ENCODE measurements around the gene DUT.

The DUT gene

DNA sequence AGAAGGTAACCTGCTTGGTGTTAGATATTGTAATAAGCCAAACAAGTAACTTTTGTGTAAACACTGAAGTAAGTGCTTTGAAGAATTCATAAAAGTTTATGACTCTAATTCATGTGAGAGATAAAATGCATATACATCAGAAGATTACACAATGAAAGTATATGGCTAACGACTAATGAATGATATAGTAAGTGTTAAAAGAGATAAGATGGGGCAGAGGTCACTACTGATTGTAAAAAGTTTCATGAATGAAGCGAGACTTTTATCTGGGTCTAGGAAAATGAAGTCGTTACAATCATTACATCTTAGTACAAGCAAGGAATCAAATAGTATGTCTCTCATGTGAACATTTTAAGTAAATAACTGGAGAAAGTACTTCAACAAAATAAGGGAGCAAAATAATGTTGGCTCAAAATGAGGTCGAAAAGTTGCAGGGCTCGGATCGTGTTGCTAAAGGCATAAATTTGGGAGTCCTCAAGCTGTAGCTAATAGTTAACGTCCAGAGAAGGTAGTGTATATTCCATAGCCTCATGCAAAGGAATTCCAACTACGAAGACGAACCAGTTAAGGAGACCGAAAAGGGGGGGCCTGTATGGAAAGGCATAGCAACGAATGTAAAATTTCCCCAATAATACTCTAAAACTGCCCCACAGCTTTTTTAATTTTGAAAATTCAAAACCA is 984 bp upstream of the DUT start:
- DNase-seq, result no peak

DNA sequence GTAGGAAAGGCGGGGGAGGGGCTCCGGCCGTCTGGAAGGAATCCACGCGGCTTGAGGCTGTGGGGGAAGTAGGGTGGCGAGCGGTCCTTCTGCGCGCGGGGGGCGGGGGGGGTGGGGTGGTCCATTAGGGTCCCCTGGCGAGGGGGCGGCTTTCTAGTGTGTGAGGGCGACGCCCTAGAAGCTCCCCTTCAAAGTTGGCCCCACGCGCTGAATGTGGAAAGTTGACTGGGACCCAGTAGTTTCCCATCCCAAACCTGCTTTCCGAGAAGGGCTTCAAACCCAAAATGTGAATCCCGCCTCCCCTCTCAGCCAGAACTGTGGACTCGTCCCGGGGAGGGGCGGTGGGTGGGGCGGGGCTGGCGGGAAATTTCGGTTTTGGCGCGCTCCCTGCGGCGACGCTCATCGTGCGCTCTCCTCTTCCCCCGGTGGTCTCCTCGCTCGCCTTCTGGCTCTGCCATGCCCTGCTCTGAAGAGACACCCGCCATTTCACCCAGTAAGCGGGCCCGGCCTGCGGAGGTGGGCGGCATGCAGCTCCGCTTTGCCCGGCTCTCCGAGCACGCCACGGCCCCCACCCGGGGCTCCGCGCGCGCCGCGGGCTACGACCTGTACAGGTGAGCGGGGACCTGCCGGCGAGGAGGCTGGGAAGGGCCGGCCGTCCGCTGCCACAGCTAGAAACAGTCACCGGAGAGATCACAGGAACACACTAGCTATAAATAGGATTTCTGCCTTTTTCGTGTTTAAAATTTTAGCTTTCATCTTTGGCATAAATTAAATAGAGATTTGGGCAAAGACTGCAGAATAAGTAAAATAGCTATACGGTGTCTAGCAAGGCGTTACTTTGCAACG is 790 bp downstream of the DUT start:
- DNase-seq, result peak; percentile 90

DNA sequence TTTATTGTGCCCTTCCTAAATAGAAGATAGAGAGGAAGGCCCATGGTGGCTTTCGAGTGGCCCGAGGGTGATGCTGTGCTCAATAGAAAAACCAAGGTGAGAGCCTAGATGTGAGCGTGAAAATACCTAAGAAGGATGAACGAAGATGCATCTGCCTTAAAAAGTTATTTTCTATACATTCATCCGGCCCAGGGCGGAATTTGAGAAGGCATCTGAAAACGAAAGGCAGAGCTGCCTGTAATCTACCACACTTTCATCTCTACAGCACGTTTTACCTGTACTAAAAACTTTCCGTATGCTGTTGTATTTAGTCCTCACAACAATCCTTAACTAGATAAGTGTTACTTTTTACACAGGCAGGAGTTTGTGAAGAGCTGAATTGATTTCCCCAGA is 1.4 kb downstream of the DUT start:
- no peak for DNase-seq

DNA sequence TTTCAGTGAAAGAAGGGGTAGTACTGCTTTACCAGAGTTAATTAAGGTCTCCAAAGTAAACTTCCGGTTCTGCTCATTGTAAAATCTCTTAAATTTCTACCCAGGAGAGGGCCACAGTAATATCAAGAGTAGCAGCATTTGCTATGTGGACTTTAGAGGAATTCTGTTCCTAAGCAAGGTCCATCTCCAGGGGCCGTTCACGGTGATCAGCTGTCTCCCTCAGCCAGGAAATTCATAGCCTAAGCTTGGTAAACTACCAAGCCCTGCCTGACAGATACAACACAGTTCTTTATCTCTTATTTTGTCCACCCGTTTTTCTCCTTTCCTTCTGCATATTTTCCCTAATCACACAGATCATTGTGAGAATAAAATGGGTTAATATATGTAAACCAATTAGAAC is 2.3 kb downstream of the DUT start:
- DNase-seq, result no peak

DNA sequence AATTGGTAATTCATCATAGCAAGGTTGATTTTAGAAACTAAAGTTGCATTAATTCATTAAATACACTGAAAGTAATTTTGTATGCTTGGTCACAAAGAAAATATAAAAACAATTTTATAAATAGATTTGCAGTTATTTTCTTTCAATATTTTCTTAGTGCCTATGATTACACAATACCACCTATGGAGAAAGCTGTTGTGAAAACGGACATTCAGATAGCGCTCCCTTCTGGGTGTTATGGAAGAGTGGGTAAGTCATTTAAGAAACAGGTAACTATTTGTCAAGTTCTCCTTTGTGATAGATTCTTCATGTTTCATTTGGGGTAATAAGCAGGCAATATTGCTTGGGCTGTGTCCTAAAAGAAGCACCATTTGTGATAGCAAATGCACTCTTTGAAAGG is 3.0 kb downstream of the DUT start:
- DNase-seq, result no peak

DNA sequence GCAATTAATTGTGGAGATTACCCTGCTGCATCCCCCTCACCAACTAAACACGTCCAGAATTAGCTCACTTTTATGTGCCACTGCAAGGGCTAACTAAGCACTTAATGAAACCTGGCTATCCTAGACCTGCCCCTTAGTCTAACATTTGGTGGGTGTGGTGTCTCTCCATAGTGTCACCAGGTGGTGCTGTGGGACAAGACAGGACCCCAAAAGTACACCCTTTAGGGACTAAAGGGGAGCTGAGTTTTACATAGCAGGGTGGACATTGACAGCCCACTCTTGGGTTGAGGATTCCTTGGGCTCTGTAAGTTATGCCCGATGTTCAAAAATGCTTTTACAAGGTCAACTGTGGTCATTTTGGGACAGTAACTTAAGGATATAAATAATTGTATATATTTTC is 5.7 kb downstream of the DUT start:
- no peak for DNase-seq

DNA sequence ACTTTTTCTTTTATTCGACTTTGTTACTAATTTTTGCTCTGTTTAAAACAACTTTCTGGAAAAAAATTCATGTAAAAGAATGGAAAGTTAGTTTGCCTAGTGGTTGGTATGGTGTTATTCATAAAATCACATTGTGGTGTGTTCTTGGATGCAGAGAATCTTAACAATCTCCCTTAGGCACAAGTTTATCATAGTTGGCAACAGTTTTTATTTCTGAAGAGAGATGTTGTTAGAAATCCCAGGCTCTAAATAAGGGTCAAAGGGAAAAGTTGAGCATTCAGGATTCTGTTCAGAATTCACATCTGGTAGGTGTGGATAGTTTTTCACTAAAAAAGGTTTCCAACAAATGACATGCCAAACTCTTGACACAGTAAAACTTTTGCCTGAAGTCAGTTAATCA is 6.4 kb downstream of the DUT start:
- no peak for DNase-seq

DNA sequence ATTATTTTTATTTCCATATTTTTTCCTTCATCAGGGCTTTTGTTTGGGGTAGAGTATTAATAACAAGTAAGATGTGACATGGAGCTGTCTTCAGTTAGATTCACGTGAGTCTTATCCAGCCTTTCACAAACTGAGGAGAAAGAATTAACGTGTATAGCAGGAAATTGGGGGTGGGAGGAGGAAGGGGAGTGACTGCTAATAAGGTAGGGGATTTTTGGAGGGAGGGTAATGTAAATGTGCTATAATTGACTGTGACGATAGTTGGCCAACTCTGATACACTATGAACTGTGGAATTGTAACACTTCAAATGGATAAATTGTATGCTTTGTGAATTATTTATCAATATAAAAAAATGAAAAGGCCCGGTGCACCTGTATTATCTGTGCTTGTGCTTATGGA is 8.9 kb downstream of the DUT start:
- no peak for DNase-seq

DNA sequence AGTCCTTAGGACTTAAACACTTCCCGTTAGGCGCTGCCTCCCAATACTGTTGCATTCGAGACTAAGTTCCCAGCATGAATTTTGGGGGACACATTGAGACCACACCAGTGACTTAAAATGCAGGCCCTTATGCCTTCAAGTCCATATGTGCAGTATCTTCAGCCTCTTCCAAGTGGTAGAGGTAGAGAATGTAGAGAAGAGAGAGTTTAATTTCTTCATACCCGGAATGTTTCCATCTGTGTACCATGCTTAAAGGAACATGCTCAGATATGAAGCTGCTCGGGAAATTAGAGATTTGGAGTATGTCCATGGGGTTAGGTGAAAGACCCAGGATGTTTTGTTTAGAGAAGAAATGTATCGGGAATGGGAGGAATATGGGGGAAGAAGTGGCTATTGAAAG is 12.6 kb downstream of the DUT start:
- no peak for DNase-seq

DNA sequence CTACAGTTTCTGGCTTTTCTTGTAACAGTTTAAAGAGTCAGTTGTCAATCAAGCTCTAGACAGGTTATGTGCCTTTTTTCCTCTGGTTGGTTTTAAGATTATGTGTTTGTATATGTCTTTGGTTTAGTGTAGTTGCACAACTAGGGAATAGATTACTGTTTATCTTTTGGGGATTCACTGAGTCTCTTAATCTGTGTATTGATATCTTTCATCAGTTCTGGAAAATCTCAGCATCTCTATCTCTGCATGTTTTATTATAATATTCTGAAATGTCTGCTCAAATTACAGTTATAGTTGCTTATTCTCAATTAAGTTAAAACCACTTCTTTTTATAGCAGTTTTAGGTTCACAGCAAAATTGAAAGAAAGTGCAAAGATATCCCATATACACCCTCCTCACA is 14.3 kb downstream of the DUT start:
- no peak for DNase-seq

DNA sequence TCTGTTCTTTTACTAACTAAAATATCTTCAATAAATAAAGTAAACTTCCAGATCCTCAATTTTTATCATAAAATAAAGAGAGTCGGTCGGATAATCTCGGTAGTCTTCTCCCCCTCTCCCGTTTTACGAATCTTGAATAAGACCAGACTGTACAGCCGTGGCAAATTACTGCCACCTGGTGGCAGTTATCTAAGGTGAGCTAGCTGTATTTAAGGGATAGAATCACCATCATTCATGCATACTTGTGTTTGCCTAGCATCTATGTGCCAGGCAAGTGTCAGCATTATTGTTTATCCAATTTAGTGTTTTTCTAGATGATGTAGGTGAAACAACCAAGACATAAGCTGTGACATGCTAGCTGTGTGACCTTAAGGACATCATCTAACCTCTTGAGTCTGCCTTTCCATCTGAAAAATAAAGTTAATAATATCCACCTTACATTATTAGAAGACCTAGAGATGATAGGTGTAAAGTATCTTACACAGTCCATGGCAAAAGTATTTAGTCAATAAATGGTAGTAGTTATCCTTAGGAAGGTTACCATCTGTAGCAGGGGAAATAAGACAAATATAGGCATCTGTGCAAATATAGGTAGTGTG is 21.3 kb downstream of the DUT start:
- peak; percentile 53 for DNase-seq

DNA sequence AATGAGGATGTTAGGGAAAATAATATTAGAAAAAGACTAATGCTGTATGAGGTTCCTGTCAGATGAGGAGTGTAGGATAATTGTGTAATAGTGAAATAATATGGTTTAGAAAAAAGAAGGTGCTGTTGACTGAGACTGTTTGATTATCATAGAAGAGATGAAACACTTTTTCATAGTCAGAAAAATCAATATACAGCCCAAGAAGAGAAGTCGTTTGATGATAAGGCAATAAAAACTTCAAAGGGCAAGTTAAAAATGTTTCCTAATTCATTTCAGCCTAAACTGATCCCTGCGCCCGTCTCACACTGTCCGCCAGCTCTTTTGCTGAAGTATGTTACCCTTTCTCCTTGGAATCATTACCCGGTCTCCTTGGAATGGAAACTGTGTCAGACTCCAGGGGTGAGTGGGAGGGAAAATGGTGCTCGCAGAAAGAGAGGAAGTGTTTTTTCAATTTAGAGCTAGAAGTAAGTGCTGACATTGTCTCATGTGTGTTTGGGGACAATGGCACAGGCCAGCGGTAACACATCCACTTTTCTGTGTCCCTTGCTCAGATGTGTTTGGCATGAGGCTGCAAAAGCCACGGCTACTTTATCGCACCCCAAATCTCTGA is 23.6 kb downstream of the DUT start:
- DNase-seq, result no peak

DNA sequence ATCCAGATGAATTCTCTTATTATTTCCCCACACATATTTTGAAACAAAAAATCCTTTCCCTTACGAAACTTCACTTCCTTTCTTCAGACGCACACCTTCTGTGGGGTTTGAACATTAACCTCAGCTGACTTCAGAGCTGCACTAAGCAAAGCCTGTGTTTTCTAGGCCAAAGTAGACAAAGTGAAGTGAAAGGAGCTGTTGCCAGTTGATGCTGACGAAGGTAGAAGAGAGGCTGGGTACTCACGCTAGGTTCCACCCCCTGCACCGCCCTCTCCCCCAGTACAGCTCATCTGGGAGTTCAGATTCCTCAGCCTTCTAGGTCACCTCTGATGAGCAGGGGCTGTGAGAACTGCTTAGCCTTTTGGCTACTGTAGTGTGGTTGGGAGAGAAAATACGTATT is 24.1 kb downstream of the DUT start:
- DNase-seq, result no peak

DNA sequence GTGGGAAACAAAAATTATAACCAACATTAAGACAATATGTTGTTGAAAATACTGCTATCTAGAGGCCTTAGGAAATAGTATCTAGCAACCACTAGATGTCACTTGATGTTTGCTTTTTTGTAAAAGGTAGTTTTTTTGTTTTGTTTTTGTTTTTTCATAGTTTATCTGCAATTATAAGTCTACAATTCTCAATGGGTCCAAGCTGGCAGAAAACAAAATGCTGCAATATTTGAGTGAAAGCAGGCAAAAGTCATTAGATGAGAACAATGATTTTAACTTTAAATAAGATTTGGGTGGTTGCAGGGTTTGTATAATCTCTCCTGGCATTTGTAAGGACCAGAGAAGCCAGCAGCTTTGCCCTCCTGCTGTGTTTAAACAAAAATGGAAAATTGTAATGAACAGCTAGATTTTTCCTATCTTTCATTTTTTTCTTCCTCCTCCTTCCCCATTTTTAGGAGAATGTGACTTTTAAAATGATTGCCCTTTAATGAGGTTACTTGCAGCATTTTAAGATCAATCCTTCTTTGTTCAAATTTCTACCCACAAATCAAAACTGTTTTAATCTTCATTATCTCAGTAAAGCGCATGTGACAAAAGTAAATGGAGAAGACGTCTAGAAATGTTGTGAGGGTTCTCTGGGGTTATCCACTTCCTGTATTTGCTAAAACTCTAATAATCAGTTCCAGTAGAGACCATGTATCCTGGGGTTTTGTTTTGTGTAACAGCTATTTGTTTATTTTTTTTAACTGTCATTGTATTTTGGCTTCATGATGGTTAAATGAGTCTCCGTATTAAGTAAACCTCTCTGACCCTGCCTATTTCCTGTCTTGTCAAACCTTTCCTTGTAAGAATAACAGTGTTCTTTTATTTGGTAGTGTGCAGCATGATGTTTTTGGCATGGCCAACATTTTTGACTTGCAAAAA is 27.3 kb downstream of the DUT start:
- no peak for DNase-seq

DNA sequence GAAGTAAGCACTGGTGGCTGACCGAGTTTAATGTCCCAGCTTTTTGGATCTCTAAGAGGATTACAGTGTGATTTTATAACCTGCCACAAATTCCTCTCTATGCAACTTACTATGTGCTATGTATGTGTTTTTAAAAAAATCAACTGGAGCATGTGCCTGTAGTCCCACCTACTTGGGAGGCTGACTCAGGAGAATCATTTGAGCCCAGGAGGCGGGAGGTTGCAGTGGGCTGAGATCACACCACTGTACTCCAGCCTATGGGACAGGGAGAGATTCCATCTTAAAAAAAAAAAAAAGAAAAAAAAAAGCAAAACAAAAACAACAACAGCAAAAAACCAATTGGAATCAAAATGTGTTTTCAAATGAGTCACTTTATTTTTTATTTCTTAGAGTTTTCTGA is 29.6 kb downstream of the DUT start:
- DNase-seq, result no peak

DNA sequence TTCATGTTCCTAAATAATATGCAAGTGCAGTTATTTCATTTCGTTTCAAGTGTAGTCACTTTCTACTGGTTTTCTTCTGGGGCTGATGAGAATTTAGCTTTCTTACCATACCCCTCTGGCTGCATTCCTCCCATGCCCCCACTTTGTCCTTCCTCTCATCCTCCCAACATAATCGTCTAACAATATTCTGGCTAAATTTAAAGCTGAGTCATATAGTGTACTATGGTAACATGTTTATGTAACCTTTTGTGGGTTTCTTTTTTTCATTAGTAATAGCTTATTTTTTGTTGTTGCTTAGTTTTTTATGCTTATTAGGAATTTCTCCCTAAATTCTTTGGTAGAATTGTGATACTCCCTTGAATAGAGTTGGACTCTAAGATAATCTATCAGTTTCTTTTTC is 30.5 kb downstream of the DUT start:
- DNase-seq, result no peak

DNA sequence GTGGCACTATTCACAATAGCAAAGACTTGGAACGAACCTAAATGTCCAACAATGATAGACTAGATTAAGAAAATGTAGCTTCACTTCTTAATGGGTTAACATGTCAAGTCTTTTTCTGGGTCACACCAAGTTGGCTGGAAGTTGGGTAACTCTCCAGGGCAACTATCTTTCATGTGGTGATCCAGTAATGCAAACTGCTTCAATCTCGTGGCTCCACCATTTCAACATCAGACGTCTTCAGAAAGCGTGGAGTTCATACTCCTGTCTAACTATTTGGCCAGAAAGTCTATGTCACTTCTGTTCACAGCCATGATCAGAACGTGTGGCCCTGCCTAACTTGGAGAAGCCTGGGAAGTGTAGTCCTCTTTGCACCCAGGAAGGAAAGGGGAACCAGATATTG is 32.2 kb downstream of the DUT start:
- DNase-seq, result no peak

DNA sequence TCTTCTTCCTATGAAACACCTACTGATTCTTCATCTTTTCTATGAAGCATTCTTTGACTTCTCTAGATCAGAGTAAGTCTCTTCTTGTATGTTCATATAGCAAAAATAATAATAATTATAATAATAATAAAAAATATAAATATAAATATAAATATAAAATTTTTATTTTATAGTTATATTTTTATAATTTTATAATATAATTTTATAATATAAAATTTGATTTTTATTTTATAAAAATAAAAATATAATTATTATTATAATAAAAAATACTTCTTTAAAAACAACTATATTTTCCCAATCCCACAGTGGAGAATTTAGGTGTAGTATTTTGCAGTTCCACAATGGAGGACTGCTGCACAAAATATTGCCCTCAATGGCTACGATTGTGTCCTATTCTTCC is 34.3 kb downstream of the DUT start:
- DNase-seq, result no peak

DNA sequence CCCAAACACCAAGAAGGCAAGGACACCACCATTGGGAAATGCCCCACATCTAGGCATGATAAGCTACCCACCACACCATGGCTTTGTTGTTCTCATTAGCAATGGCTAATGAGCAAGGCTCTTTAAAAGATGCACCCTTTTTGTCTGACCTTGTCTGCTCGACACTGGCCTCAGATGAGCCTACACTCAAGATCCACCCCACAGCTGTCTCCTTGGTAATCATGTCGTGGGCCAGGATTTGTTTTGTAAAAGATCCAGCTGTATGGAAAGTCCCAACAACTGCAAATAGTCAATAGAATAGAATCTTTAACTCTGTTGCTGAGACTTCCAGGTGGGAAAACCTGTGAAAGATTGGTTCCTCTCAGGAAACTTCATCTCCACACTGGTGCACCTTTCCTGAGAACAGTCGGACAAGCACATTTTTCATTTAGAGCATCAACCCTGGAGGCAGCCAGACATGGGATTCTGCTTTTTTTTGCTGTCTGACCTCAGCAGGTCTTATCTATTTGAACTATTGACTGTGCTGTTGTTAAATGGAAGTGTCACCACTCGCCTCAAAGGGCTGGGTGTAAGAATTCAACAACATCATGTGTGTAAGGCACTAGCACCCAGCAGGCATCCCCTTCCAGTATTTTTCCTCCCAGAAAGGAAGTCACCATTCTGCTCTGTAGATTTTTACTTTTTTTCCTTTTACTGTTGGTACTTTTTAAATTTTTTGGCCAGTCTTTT is 35.5 kb downstream of the DUT start:
- DNase-seq, result no peak

DNA sequence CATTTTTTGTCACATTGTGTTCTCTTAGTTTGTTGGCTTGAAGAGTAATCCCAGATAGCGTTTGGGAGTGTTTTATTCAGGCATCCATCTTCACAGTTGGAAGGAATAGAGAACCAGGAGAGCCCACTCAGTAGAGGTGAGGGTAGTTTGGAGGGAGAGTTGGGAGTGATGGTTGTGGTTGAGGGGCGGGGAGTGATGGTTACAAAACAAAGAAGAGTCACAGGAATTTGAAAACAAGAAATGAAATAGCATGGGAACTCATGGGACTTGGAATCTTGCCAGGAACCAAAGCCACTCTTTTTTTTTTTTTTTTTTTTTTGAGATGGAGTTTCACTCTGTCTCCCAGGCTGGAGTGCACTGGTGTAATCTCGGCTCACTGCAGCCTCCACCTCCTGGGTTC is 36.3 kb downstream of the DUT start:
- DNase-seq, result no peak

DNA sequence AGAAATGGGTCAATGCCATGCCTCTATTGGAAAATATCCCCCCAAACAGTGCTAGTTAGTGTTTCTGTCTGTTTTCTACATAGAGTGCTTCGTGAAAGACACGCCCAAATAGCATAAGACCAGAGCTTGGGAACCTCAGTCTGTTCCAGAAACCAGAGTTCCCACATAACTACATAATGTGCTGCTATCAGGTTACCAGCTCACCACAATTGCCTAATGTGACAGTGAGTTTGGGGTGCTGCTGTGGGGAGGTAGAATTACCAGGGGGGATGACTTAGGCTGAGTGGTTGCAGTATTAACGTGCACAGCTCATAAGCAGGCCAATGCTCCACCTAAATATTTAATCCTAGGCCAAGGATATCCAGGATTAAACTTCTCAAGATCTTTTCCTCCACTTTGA is 39.2 kb downstream of the DUT start:
- no peak for DNase-seq

DNA sequence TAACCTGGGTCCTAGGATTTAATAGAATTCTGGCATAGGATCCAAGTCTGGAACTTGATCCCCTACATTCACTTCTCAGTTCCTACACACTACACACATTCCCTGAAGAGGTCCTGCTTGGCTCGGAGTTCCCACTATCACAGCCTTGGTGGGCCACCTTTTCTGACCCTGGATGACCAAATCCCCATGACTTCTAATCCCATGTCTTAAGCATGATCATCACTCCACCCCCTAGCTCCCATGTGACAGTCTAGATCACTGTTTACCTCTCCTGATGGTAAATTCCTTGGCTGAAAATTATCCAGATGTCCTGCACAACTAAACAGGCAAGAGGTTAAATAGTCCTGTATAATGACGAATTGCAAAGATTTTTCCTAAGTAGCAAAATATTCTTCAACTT is 40.3 kb downstream of the DUT start:
- no peak for DNase-seq

Measured in right forelimb (tissue), 1 donor.